ENCODE measurements around the gene RITA1.
A peak's percentile ranks its signal among the peaks of the same experiment; 100 is the strongest.
"Not testable (repeated sequence)": the region's sequence is repeated elsewhere in the genome, so short reads cannot be mapped to it uniquely, and the experiment has no call there.

The RITA1 gene

DNA sequence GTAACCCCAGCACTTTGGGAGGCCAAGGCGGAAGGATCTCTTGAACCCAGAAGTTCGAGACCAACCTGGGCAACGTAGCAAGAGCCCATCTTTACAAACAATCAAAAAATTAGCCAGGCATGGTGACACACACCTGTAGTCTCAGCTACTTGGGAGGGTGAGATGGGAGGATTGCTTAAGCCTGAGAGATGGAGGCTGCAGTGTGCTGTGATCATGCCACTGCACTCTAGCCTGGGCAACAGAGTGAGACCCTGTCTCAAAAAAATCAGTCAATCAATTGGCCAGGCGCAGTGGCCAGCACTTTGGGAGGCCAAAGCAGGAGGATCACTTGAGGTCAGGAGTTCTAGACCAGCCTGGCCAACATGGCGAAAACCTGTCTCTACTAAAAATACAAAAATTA, 21.3 kb downstream of the RITA1 start:
- not testable (repeated sequence) for DNase-seq

DNA sequence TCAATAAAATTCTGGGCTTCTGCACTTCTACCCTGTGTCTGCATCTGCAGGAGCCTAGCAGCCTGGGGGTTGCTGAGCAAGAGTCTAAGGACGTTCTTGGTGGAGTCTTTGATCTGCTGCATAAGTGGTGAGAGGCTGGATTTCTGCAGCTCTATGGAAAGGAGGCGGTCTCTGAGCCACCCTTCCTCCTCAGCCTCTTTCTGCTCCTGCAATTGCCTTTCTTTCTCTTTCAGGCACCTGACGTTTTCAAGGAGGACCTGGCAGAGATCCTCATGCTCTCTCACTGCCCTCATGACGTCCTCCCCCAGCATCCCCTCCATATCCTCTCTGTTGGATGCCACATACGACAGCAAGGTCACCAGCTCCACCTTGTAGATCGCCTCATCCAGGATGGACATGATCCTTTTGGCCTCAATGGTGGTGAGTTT, 22.1 kb downstream of the RITA1 start:
- no peak for DNase-seq

DNA sequence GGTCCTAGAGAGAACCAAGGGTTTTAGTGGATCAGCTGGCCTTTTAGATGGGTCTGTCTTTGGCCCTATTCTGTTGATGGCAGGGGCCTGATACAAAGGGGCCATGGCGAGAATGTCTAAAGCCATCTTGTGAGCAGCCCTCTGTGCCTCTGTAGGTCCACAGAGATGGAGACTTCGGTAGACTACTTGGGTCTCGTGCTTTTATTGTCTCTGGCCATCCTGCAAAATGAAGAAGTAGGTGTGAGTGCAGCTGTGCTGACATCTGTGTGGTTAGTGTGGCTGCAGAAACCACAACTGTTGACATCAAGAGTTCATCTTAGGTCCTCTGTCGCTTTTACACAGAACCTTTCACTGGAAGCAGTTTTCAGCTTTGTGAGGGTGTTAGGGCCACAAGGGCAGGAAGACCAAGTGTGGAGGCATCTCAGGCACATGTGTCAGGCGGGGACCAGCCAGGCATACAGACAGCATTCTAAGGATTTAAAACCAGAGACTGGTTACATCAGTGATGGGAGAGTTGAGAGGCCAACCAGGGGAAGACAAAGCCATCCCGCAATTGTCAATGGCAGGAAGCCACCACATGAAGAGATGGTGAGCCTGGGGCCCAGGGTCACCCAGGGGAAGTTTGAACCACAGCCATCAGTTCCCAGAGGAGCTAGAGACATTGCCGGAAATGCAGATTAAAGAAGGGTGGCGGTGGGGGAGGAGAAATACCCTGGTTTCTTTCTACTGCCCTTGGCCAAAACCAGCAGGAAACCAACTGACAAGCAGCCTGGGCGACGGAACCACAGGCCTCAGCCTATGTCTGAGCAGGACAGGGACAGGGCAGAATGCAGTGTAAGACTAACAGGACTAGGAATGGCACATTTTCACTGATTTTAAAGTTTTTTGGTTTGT, 22.8 kb downstream of the RITA1 start:
- peak; percentile 38 for DNase-seq

DNA sequence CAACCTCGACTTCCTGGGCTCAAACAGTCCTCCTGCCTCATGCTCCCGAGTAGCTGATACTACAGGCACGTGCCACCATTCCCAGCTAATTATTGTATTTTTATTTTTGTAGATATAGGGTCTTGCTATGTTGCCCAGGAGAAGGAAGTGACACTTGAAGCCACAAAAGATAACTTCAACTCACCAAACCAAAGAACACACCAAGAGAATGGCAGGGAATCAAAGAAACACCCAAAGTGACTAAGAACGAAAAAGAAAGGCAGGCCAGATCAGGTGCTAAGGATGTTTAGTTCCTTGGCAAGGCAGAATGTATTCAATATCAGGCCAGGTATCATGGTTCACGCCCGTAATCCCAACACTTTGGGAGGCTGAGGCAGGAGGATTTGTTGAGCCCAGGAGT, 25.6 kb downstream of the RITA1 start:
- DNase-seq = no peak

DNA sequence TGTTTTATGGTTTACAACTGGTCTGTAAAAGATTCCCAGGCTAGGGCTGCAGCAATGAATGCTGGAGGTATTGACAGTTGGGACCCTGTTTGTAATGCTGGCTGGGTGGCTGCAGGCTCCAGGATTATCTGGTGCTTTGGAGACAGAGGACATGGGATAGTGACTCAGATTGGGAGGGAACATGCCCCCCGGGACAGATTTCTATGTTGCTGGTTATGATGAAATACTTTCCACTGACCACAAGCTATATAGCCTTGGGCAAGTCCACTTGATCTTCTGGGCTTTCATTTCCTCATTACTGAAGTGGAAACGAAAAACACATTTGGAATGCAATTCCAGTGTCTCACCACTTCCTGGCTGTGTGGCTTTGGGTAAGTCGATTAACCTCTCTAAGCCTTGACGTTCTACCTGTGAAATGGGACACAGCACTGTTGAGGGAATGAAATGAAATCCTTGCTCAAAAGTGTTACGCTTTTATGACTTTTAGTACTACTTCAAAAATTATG, 29.4 kb downstream of the RITA1 start:
- no peak for DNase-seq

DNA sequence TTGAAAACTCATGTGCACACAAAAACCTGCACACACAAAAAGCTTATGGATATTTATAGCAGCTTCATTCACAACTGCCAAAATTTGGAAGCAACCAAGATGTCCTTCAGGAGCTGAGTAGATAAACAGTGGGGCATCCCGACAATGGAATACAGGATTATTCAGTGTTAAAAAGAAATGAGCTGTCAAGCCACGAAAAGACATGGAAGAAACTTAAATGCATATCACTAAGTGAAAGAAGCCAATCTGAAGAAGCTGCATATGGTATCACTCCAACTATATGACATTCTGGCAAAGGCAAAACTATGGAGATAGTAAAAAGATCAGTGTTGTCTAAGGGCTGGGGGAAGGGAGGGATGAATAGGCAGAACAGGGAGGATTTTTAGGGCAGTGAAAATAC, 30.5 kb downstream of the RITA1 start:
- no peak for DNase-seq

DNA sequence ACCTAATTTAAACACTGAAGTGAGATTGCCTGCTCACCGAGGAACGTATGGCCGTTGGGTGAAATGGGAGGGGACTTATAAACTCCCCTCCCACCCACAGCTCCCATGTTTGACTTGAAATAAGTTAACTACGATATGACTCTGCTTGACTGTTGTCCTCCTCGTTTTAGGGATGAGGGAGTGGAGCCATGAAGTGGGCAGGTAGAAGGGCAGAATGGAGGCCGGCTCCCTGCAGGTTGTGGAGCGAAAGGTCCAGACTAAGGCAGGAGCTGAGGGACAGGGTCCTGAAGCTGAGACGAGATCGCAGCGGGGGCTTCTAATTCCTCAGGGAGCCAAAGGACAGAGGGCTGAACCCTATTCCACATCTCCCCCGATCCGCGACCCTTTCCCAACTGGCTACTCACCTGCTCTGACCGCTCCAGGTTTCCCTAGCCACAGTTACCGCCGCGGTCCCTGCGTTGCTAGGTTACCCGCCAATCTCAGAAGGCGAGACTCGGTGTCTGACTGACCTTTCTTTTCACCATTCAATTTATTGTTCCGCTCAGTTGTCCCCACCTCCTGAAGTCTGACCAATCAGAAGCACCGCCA, 35.2 kb downstream of the RITA1 start:
- DNase-seq = no peak

DNA sequence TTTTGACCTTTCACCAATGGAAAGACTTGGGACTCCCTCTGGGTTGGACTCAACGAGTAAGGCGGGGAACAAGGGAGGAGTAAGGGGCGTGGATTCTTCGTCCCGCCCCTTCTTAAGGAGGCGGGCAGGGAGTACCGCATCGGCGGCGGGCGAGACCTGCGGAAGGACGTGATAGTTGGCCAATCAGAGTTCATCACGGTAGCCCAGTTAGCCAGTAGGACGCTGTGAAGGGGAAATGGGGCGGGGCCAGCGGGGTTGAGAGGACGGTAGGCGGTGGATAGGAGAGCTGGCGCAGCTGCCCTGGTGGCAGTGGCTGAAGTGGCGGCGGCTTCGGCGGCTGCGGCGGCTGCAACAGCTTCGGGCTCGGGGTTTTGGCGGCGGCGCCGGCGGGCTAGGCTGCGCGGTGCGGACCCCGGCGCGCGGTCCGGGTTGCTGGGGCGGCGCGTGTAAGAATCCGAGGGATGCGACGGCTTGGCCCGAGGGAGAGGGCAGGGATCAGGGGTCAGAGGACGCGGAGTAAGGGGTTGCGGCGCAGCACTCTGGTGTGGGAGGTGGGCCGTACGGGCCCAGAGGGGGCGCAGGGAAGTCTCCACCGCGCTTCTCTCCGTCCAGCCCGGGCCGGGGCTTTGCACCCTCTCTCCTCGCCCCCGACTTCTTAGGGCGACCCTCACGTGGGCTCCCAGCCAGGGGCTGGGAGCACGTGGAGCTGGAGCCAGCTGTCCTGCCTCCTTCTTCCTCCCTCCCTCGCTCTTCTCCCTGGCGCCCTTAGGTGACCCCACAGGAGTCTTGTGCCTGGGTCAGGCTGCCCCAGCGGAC, 35.9 kb downstream of the RITA1 start, which contains the start of gene TPCN1:
TSS of gene TPCN1 (plus strand) at position 284 of the 816 bp plus-strand sequence. CDS start 5,389 bp downstream, outside the sequence.
- peak; percentile 99 for DNase-seq

DNA sequence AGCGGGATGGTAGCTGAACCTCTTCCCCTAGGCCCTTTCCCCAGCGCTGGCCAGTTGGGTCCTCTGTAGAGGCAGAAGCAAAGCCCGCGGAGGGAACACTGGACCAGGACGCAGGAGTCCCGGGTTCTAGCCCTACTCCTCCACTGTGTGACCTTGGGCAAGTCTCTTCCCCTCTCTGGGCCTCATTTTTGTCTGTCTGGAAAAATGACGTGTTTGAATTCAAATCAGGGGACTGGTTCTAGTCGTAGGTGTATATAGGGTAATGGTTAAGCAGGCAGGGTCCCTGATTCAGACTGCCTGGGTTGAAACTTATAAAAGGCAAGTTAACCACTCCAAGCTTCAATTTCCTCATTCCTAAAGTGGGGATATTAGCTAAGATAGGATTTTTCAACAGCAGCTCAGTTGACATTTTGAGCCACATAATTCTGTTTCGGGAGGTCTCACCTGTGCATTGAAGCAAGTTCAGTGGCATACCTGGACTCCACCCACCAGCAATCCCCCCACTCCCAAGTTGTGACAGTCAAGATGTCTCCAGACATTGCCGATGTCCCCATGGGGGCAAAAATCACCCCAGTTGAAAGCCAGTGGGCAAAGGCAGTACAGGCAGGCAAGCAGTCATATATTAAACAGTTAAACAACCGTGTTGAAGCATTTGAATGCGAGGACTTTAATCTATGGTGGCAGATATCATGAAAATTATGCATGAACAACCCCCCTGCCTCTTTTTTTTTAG, 36.6 kb downstream of the RITA1 start:
- DNase-seq = no peak

DNA sequence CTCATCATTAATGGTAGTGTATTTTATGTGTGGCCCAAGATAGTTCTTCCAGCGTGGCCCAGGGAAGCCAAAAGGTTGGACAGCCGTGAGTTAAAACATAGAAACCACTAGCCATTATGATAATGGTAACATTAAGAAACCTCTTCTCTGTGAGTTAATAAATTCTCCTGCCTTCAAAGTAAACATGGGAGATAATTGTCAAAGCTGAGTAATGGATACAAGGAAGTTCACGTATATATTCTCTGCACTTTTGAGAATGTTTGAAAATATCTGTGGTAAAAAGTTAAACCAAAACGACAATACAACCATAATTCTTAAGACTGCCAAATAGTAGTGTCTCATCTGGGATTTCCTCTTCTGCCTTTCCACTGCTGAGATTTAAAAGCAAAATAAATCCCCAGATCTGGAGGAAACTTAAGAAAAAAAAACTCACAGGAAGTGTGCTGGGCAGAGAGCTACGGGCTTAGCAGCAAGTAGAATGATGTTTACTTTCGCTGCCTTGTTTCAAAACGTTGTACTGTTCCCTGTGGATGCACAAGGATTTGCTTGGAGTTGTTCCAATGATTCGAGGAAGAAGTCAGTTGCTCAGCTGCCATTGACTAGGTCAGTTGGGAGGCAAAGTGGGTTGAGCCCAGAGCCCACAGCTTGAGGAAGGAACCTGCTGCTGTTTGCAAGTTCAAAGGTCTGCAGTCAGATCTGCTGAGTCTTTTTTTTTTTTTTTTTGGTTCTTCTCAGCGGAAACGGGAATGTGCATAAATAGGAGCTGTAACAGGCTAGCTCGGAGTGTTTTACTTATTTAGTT, 37.4 kb downstream of the RITA1 start:
- DNase-seq = peak; percentile 10

DNA sequence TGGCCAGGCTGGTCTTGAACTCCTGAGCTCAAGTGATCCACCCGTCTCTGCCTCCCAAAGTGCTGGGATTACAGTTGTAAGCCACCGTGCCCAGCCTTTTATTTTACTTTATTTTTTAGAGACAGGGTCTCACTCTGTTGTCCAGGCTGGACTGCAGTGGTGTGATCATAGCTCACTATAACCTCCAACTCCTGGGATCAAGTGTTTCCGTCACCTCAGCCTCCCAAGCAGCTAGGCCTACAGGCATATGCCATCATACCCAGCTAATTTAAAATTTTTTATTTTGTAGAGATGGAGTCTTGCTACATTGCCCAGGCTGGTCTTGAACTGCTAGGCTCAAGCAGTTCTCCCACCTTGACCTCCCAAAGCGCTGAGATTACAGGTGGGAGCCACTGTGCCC, 39.4 kb downstream of the RITA1 start:
- DNase-seq = no peak

DNA sequence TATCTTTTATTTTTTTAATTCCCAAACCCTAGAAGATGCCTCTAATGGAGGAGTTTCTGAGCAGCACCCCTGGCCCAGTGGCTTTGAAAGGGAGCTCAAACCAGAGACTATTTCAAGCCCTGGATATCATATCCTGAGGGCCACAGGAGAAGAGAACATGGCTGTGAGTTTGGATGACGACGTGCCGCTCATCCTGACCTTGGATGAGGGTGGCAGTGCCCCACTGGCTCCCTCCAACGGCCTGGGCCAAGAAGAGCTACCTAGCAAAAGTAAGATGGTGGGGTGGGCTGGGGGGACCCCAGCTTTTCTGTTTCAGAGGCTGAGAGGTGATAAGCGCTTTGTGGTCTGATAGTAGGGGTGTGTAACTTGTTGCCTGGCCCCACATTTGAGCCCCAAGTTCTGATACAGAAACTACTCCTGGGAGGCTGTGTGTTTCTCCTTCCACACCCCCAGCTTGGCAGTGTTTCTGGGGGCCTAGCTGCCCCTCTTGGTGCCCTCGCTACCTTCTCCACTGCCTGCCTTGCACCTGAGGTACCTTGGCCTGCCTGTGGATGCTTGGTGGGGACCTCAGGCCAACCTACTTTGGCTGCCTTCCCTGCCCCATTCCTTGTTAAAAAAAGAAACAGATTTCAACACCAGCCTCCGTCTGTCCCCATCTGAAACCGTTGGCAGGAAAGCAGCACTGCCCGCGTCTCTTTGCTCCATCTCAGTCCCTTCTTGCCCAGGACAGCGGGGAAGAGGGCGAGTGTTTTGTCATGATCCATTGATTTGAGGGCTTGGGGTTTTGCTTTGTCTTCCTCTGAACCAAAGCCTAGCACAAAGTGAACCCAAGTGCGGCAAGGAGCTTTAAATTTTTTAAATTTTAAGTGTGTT, 41.4 kb downstream of the RITA1 start:
- DNase-seq = no peak

DNA sequence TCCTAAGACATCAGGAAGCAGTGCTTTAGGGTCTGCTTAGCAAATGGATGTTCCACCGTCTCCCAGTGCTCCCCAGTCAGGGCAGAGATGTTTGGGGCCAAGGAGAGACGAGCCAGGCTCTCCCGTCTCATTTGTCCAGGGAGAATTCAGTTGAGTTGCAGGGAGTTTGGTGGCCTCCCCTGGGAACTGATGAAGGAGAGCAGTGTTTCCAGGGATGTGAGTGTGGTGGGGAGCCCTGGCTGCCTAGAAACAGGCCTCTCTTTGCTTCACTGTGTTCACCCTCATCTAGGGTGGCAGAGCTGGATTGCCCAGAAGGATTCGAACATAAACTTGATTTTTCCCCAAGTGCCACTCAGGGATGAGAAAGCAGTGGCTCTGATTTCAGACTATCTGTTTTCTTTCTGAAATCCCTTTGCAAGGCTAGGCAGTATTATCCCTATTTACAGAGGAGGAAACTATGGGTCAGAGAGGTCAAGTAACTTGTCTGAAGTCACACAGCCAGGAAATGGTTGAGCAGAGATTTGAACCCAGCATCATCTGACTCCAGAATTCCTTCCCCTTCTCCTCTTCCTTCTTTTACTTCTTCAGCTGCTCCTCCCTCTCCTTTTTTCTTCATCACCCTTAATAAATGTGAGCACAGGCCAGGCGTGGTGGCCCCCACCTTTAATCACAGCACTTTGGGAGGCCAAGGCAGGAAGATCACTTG, 42.3 kb downstream of the RITA1 start:
- no peak for DNase-seq

DNA sequence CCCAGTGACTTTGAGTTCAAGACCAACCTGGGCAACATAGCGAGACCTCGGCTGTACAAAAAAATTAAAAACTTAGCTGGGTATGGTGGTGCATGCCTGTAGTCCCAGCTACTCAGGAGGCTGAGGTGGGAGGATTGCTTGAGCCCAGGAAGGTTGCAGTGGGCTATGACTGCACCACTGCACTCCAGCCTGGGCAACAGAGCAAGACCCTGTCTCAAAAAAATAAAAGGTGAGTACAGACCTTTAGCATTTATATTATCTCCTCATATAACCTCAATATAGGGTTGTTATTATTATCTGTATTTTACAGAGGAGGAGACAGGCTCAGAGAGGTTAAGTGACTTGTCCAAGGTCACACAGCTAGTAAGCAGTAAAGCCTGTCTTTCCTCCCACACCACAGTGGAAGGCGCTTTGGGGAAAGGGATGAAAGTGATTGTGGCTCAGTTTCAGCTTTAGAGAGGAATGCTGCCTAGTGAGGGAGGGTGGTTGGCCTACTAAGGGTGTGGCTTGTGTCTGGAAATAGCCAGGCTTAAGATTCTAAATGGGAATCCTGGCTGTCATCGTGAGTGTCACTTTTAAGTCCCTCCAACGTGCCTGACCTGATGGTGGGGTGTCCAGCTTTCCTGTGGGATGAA, 43.0 kb downstream of the RITA1 start:
- DNase-seq = no peak

DNA sequence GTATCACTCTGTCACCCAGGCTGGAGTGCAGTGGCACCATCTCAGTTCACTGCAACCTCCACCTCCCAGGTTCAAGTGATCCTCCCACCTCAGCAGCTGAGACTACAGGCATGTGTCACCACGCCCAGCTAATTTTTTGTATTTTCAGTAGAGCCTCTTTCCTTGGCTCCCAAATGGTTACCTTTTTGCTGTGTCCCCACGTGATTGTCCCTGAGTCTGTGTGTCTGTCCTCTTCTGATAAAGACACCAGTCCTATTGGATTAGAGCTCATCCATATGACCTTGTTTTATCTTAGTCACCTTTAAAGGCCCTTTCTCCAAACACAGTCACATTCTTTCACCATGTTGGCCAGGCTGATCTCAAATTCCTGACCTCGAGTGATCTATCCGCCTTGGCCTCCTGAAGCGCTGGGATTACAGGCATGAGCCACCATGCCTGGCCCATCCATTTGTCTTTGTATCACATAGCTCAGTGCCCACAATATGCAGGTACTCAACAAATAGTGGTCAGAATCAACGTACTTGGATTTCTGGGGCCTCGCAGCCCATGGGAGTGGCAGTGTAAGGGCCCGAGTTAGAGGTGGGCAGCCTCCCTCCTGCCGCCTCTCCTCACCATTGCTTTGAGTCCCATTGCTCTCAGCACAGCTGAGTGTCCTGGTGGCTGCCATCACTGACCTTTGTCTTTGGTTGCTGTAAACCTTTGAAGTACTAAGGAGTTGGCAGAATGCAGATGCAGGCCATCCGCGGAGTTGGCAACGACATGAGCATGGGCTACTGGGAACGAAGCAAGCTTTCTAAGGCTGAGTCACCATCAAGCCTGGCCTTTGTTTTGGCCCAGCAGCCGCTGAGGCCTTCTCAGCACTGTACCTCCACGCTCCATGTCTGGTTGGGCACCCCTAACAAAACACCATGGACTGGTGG, 45.1 kb downstream of the RITA1 start:
- DNase-seq = peak; percentile 9

DNA sequence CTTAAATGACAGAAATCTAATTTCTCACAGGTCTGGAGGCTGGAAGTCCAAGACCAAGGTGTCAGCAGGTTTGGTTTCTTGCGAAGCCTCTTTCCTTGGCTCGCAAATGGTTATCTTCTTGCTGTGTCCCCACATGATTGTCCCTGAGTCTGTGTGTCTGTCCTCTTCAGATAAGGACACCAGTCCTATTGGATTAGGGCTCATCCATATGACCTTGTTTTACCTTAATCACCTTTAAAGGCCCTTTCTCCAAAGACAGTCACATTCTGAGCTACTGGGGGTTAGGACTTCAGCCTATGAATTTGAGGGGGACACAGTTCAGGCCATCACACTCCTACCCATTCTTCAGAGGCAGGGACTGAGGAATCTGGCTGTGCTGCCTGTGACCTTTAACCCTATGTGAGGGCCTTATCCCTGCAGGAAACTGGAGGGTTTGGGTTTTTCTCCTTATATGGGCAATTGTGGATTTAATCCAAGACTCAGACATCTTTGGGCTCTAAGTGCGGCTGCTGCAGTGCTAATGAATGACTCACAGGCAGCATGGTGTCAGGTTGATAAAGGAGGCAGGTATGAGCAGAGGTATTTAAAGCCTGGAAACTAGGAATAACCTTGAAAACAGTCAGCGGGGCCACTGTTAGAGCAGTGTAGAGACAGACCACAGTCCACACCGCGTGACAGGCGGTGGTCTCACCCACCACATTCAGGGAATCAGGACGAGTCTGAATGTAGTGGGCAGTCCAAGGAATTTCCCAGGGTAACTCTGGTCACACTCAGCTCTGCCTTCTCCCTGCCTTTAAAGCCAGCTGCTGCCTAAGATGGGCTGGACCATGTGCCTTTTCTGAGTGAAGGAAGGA, 45.9 kb downstream of the RITA1 start:
- no peak for DNase-seq

Measured in activated naive CD4-positive, alpha-beta T cell treated with Interleukin-2 at 50 U/mL for 16 hours (primary cell).